ENCODE results near the gene CORO7.
A peak's percentile ranks its signal among the peaks of the same experiment; 100 is the strongest.

Gene CORO7

GRCh38 chr16:4372578-4373355 lies 43.6 kb downstream of the CORO7 start:
- H3K9me3 ChIP-seq (ENCODE audit: insufficient read depth, low read length) = no peaks in the 10 kb centered on the region
- H3K27ac ChIP-seq (ENCODE audit: low read length) = no peak overlapping the region
- H3K79me2 ChIP-seq (ENCODE audit: low read length) = no peaks in the 10 kb centered on the region
- H3K4me3 ChIP-seq (ENCODE audit: low read length) = no peak overlapping the region; the same call in 1 of the 2 replicates
- no peaks in the 10 kb centered on the region for H3K36me3 ChIP-seq (replicated peaks; ENCODE audit: low read depth, low read length)
- no peak overlapping the region for H3K9ac ChIP-seq (ENCODE audit: low read length)
- peaks cover 7% of the 10 kb centered on the region; the same call in 1 of the 2 replicates for H4K20me1 ChIP-seq (ENCODE audit: insufficient read depth, low read length)
- TF ChIP-seq CTCF (IDR thresholded peaks at IDR 0.05; ENCODE audit: low read depth, low read length) (no peak), EZH2phosphoT487 (IDR thresholded peaks at IDR 0.05; ENCODE audit: low read depth) (no peak)
- H3K4me1 ChIP-seq (ENCODE audit: low read length) = no peaks in the 10 kb centered on the region
- H2AFZ ChIP-seq (ENCODE audit: low read depth, low read length) = no peak overlapping the region
- no peaks in the 10 kb centered on the region for H3K27me3 ChIP-seq (ENCODE audit: low read depth, low read length)
- no peak overlapping the region for H3K4me2 ChIP-seq (ENCODE audit: low read length)

GRCh38 chr16:4372001-4372577 lies 44.3 kb downstream of the CORO7 start:
- Histone ChIP-seq H3K27me3 (ENCODE audit: low read depth, low read length) (no peaks in the 10 kb centered on the region), H3K79me2 (ENCODE audit: low read length) (no peaks in the 10 kb centered on the region), H3K4me3 (ENCODE audit: low read length) (peak overlapping the region; percentile 62), H3K9me3 (ENCODE audit: insufficient read depth, low read length) (no peaks in the 10 kb centered on the region), H3K36me3 (replicated peaks; ENCODE audit: low read depth, low read length) (no peaks in the 10 kb centered on the region), H4K20me1 (ENCODE audit: insufficient read depth, low read length) (peaks cover 7% of the 10 kb centered on the region; the same call in 1 of the 2 replicates), H3K4me1 (ENCODE audit: low read length) (no peaks in the 10 kb centered on the region), H3K27ac (ENCODE audit: low read length) (no peak overlapping the region), H3K4me2 (ENCODE audit: low read length) (peak overlapping the region; percentile 55), H2AFZ (ENCODE audit: low read depth, low read length) (no peak overlapping the region), H3K9ac (ENCODE audit: low read length) (no peak overlapping the region)
- TF ChIP-seq EZH2phosphoT487 (IDR thresholded peaks at IDR 0.05; ENCODE audit: low read depth) (no peak), CTCF (IDR thresholded peaks at IDR 0.05; ENCODE audit: low read depth, low read length) (no peak)

DNA sequence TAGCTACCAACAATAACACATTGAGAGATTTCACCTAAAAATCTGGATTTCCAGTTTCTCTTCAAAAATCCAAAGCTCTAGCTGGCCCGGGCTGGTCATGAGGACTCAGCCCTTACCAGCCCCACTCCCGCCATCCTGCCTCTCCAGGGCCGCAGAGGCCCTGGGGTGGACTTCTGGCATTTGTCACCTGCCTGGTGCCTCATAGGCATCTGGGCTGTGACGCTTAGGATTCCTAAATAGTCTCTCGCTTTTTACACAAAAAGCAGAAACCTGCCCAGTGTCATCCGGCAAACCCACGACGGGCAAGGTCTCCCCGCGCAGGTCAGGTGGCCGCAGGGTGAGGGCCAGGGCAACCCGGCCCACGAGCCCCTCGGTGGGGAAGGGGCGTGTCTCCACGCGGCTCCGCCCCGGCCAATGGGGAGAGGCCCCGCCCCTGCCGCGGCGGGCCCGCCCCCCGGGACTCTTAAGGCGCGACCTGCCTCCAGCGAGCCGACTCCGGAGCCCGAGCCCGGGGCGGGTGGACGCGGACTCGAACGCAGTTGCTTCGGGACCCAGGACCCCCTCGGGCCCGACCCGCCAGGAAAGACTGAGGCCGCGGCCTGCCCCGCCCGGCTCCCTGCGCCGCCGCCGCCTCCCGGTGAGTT lies 44.9 kb downstream of the CORO7 start, which contains the start of gene VASN:
TSS of gene VASN (plus strand) at position 492 of the 644 bp plus-strand sequence. CDS start 9,030 bp downstream, outside the sequence.
- no peaks in the 10 kb centered on the region for H3K27me3 ChIP-seq (ENCODE audit: low read depth, low read length)
- no peak within 1 kb of the TSS for H3K27ac ChIP-seq (ENCODE audit: low read length)
- H2AFZ ChIP-seq (ENCODE audit: low read depth, low read length) = no peak within 1 kb of the TSS
- H3K4me1 ChIP-seq (ENCODE audit: low read length) = no peaks in the 10 kb centered on the region
- H3K9me3 ChIP-seq (ENCODE audit: insufficient read depth, low read length) = no peaks in the 10 kb centered on the region
- H3K4me3 ChIP-seq (ENCODE audit: low read length) = peak within 1 kb of the TSS; percentile 62
- H3K9ac ChIP-seq (ENCODE audit: low read length) = no peak within 1 kb of the TSS
- H4K20me1 ChIP-seq (ENCODE audit: insufficient read depth, low read length) = peaks cover 7% of the 10 kb centered on the region; the same call in 1 of the 2 replicates
- H3K4me2 ChIP-seq (ENCODE audit: low read length) = peak within 1 kb of the TSS; percentile 55
- no peaks in the 10 kb centered on the region for H3K79me2 ChIP-seq (ENCODE audit: low read length)
- no peak for TF ChIP-seq CTCF (IDR thresholded peaks at IDR 0.05; ENCODE audit: low read depth, low read length)
- no peak for TF ChIP-seq EZH2phosphoT487 (IDR thresholded peaks at IDR 0.05; ENCODE audit: low read depth)
- H3K36me3 ChIP-seq (replicated peaks; ENCODE audit: low read depth, low read length) = no peaks in the 10 kb centered on the region

Measured in OCI-LY3 (cell line).